ENCODE measurements around the gene SLC43A3. TPM values are rescaled to one million over a fixed set of nuclear protein-coding genes. Genes with fewer than 3 reads are reported as not detected.

SLC43A3 gene
- total RNA-seq, 1 experiment from 2014 or later, result 127 TPM

DNA sequence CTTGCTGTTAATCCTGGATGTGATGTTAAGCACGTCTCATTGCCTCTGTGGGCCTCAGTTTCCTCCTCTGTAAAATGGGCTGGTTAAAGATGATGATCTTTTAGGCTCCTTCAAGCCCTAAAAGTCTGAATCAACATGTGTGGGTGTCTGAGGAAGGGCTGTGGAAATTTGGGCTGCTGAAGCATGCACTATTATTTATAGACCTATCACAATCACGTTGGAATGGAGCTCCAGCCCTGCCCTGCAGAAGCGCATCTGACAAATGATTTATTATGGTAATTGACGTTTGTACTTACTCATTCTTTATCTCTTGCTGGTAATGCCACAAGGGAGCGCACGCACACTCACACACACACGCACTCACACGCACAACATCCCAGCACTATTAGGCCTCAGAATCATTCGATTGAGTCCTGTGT, 68.4 kb downstream of the SLC43A3 start:
- Mint-ChIP-seq H3K4me1 (ENCODE audit: low read depth, unreplicated experiment) (peaks cover 6% of the 10 kb centered on the region), H3K27me3 (ENCODE audit: unreplicated experiment) (peaks cover 40% of the 10 kb centered on the region), H3K36me3 (ENCODE audit: insufficient read depth, unreplicated experiment) (no peaks in the 10 kb centered on the region), H3K9me3 (ENCODE audit: low read depth, unreplicated experiment) (no peaks in the 10 kb centered on the region), H3K27ac (ENCODE audit: unreplicated experiment) (no peak overlapping the region), H3K4me3 (ENCODE audit: low read depth, unreplicated experiment) (no peak overlapping the region)
- TF ChIP-seq, protein P1, sequence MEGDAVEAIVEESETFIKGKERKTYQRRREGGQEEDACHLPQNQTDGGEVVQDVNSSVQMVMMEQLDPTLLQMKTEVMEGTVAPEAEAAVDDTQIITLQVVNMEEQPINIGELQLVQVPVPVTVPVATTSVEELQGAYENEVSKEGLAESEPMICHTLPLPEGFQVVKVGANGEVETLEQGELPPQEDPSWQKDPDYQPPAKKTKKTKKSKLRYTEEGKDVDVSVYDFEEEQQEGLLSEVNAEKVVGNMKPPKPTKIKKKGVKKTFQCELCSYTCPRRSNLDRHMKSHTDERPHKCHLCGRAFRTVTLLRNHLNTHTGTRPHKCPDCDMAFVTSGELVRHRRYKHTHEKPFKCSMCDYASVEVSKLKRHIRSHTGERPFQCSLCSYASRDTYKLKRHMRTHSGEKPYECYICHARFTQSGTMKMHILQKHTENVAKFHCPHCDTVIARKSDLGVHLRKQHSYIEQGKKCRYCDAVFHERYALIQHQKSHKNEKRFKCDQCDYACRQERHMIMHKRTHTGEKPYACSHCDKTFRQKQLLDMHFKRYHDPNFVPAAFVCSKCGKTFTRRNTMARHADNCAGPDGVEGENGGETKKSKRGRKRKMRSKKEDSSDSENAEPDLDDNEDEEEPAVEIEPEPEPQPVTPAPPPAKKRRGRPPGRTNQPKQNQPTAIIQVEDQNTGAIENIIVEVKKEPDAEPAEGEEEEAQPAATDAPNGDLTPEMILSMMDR (IDR thresholded peaks at IDR 0.05; ENCODE audit: unreplicated experiment), result no peak
- BruUV-seq (replicated peaks), result no TSS peak
- intact Hi-C loops (cut with micrococcal nuclease; ENCODE audit: unreplicated experiment), result no loop called here
- CTCF ChIA-PET, result interaction anchor here (0.9 kb wide), 1 partner anchor 119 kb away, joined by 3 read pairs; no protein-coding TSS in a partner anchor
- no peak for DNase-seq

DNA sequence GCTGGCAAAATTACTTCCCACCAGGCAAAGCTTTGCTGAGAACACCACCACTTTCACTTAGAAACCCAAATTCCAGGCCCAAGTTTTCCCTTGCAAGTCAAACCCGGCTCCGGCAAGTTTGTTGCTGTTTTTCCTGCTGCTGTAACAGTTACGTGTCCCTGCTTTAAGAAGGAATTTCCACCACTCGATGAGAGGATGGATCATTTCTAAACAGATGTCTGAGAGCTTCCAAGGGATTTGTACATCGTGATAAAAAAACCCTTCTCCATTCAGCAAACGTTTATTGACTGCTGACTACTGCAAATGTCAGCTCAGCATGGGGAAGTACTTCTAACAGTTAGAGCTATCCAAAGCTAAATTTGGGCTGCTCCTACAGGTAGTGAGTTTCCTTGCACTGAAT, 69.1 kb downstream of the SLC43A3 start:
- CTCF ChIA-PET, result interaction anchor here (0.9 kb wide), 1 partner anchor 120 kb away, joined by 3 read pairs; no protein-coding TSS in a partner anchor

DNA sequence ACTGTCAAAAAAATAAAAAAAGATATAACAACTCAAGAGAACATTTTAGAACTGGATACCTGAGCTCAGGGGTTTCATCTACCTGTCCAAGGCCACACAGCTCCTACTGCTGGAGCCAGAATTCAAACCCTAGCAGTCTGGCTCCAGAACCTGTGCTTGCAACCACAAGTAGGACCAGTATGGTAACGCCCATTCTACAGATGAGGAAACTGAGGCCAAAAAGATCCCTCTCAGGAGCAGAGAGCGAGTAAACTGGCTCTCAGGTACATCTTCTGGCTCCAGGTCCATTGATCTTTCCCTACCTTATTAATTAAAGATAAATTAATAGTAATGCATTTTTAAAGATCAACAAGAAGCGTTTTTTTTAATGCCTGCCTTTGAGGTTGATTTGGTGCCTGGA, 69.6 kb downstream of the SLC43A3 start:
- intact Hi-C loops (cut with micrococcal nuclease; ENCODE audit: unreplicated experiment), result no loop called here
- no peak for DNase-seq
- H3K4me3 Mint-ChIP-seq (ENCODE audit: low read depth, unreplicated experiment), result no peak overlapping the region
- TF ChIP-seq, protein P1 (IDR thresholded peaks at IDR 0.05; ENCODE audit: unreplicated experiment), result no peak
- BruUV-seq (replicated peaks), result no TSS peak
- no peak overlapping the region for H3K27ac Mint-ChIP-seq (ENCODE audit: unreplicated experiment)
- CTCF ChIA-PET, result no interaction called here
- H3K27me3 Mint-ChIP-seq (ENCODE audit: unreplicated experiment), result peaks cover 32% of the 10 kb centered on the region
- H3K9me3 Mint-ChIP-seq (ENCODE audit: low read depth, unreplicated experiment), result no peaks in the 10 kb centered on the region
- H3K4me1 Mint-ChIP-seq (ENCODE audit: low read depth, unreplicated experiment), result peaks cover 6% of the 10 kb centered on the region
- H3K36me3 Mint-ChIP-seq (ENCODE audit: insufficient read depth, unreplicated experiment), result no peaks in the 10 kb centered on the region

More for the DNA sequence above, 69.1 kb downstream of the SLC43A3 start:
- no peak overlapping the region for H3K4me3 Mint-ChIP-seq (ENCODE audit: low read depth, unreplicated experiment)
- TF ChIP-seq, protein P1 (IDR thresholded peaks at IDR 0.05; ENCODE audit: unreplicated experiment), result no peak
- peaks cover 38% of the 10 kb centered on the region for H3K27me3 Mint-ChIP-seq (ENCODE audit: unreplicated experiment)
- no TSS peak for BruUV-seq (replicated peaks)
- intact Hi-C loops (cut with micrococcal nuclease; ENCODE audit: unreplicated experiment), result no loop called here
- H3K27ac Mint-ChIP-seq (ENCODE audit: unreplicated experiment), result no peak overlapping the region
- DNase-seq, result no peak
- H3K9me3 Mint-ChIP-seq (ENCODE audit: low read depth, unreplicated experiment), result no peaks in the 10 kb centered on the region
- no peaks in the 10 kb centered on the region for H3K36me3 Mint-ChIP-seq (ENCODE audit: insufficient read depth, unreplicated experiment)
- peaks cover 6% of the 10 kb centered on the region for H3K4me1 Mint-ChIP-seq (ENCODE audit: low read depth, unreplicated experiment)

Other genes starting within 250 kb of the SLC43A3 start
- gene LRRC55, start 245.2 kb downstream of the SLC43A3 start, total RNA-seq (2022), result not detected in 2 replicates
- not detected in 2 replicates for gene APLNR, start 189.9 kb downstream of the SLC43A3 start, total RNA-seq (2022)
- gene TNKS1BP1, start 102.2 kb downstream of the SLC43A3 start, total RNA-seq (2022), result 151 TPM in 2 replicates
- 134 and 145 TPM in 2 replicates for gene SSRP1, start 91.2 kb downstream of the SLC43A3 start, total RNA-seq (2022)
- gene P2RX3, start 88.8 kb downstream of the SLC43A3 start, total RNA-seq (2022), result not detected in 2 replicates
- gene PRG3, start 46.0 kb downstream of the SLC43A3 start, total RNA-seq (2022), result not detected in 2 replicates
- gene PRG2, start 36.5 kb downstream of the SLC43A3 start, total RNA-seq (2022), result not detected in 2 replicates
- 1.9 and 3.6 TPM in 2 replicates for gene RTN4RL2, start 33.4 kb upstream of the SLC43A3 start, total RNA-seq (2022)
- gene SLC43A1, start 88.6 kb upstream of the SLC43A3 start, total RNA-seq (2022), result 9.5 and 12.5 TPM in 2 replicates
- 68.5 and 73.5 TPM in 2 replicates for gene TIMM10, start 103.6 kb upstream of the SLC43A3 start, total RNA-seq (2022)
- not detected in 2 replicates for gene SMTNL1, start 110.5 kb upstream of the SLC43A3 start, total RNA-seq (2022)
- gene UBE2L6, start 140.6 kb upstream of the SLC43A3 start, total RNA-seq (2022), result 80.8 and 170 TPM in 2 replicates
- gene SERPING1, start 170.6 kb upstream of the SLC43A3 start, total RNA-seq (2022), result 61.8 and 112 TPM in 2 replicates
- 0.28 TPM in 1 of 2 replicates, not detected in the other for gene YPEL4, start 222.8 kb upstream of the SLC43A3 start, total RNA-seq (2022)
- gene CLP1, start 230.6 kb upstream of the SLC43A3 start, total RNA-seq (2022), result 15.2 and 18.6 TPM in 2 replicates
- gene ZDHHC5, start 241.0 kb upstream of the SLC43A3 start, total RNA-seq (2022), result 85.9 and 95.3 TPM in 2 replicates

All from Calu3 (cell line).